Vagina (tissue), 2 donors: Measurements from ENCODE around the gene CFAP99.

Source experiments
- POLR2A ChIP-seq, 2 donors: fragments of 450-650 bp; IDR thresholded peaks; one replicate each; pipeline ENCODE4 v1.6.1; 2017; ENCODE audit warnings: antibody characterized with exemption in 2 of 2, mild to moderate bottlenecking in 2 of 2, moderate library complexity in 2 of 2
- TF ChIP-seq, protein P1 (sequence below), 3 experiments: fragments of 450-650 bp in 2 of 3; fragments of 200-600 bp in 1 of 3; sonication (generic) in 1 of 3; IDR thresholded peaks; one replicate each; pipeline ENCODE4 v1.5.1; 2017 to 2019; ENCODE audit warnings: antibody characterized with exemption in 3 of 3, mild to moderate bottlenecking in 2 of 3, moderate library complexity in 2 of 3

DNA sequence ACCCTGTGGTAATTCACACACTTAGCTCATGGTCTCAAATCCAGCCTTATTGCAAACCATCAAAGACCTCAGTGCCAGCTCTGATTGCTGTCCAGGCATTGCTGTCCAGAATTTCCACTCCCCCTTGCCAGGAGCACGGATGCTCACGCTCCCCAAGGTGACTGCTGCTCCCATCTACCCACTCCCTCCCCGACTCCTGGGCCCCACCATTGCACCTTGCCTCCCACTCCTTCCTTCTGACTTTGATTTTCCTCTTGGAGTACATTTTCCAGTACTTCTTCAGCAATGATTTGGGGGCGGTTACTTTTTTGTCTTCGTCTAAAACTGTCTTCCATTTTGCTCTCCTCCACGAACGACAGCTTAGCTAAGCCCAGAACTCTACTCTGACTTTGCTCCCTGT is 11.8 kb upstream of the CFAP99 start:
- TF ChIP-seq, protein P1, sequence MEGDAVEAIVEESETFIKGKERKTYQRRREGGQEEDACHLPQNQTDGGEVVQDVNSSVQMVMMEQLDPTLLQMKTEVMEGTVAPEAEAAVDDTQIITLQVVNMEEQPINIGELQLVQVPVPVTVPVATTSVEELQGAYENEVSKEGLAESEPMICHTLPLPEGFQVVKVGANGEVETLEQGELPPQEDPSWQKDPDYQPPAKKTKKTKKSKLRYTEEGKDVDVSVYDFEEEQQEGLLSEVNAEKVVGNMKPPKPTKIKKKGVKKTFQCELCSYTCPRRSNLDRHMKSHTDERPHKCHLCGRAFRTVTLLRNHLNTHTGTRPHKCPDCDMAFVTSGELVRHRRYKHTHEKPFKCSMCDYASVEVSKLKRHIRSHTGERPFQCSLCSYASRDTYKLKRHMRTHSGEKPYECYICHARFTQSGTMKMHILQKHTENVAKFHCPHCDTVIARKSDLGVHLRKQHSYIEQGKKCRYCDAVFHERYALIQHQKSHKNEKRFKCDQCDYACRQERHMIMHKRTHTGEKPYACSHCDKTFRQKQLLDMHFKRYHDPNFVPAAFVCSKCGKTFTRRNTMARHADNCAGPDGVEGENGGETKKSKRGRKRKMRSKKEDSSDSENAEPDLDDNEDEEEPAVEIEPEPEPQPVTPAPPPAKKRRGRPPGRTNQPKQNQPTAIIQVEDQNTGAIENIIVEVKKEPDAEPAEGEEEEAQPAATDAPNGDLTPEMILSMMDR (IDR thresholded peaks at IDR 0.05) = no peak
- TF ChIP-seq POLR2A (IDR thresholded peaks at IDR 0.05) = no peak
